COR-L47 (cell line): ENCODE measurements around the gene CCDC116.
"Not testable (repeated sequence)": the region's sequence is repeated elsewhere in the genome, so short reads cannot be mapped to it uniquely, and the experiment has no call there.

Experiments used
- DNase-seq: peaks from one replicate; lab custom pipeline; 2025; lab: John Stamatoyannopoulos, UW

CCDC116 gene

DNA sequence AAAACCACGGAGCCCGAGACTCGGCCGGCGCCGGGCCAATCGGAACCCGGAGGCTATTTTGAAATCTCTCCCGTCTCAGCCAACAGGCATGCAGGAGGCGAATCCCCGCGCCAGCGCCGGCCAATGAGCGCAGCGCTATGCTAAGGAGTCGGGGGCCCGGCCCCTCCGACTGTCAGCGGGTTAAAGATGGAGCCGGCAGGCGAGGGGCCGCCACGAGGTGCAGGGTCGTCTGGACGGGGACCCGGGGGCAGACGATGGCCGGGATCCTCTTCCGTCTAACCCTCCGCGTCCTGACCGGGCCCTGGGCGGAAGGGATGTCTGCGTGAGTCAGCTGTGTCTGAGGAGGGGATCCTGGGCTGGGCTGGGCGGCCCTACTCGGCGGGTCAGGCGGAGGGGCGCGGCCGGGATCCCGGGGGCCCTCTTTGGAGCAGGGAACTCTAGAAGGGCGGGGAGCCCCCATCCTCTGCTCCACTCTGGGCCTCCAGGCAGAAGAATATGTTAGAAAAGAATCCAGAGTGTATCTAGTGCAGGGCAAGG lies 19.5 kb downstream of the CCDC116 start:
- peak; percentile 93 for DNase-seq

DNA sequence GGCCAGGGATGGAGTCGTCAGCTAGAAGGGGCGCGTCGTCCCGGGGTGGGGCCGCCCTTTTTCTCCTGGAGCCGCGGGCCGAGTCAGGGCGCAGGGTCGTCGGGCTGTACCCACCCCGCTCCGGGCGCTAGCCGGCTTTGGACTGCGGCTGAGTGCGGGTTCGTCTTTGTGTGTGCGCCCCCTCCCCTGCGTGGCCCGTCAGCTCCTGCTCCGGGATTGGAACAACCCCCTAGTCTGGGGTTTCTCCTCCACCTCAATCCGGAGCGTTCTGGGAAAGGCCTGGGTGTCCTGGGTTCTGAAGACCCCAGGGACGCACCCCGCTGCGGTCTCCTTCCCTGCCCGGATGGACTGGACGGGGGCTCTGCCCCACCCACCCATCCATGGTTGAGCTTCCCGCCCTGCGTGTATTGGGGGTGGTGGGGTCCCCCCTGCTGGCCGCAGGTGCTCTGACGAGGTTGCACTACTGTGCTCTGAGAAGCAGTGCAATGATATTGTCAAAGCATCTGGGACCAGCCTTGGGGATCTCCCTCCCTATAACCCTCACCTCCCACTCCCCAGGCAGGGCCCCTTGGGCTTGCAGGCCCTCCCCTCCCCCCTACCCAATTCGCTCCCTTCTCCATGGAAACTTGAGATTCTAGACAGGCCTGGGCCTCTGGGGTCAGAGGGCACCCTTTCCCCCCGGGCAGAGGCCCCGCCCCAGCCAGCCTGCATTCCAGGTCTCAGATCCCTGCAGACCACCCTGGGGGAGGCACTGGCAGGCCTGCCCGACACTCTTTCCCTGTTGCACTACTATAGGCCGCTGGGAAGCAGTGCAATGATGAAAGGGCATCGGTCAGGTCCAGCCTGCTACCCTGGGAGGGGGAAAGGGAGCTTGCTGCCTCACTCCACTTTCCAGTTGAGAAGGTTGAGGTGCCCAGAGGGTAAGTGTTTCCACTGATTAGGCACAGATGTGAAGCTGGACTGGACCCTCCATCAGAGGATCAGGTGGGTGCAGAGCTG lies 20.3 kb downstream of the CCDC116 start:
- DNase-seq, result peak; percentile 16

DNA sequence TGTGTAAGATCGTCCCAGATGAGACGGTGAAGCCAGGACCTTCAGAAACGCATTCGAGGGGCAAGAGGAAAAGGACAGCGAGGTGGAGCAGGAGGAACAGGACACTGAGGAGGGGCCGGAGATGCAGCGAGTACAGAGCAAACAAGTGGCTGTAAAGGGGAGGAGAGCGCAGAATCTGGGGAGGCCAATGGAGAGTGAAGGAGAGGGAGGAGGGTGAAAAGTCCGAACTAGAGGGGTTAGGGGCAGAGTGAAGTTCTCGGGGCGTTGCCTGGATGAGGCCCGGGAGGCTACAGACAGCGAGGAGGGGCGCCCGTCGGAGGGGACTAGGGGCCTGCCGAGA lies 24.4 kb downstream of the CCDC116 start:
- DNase-seq, result no peak

DNA sequence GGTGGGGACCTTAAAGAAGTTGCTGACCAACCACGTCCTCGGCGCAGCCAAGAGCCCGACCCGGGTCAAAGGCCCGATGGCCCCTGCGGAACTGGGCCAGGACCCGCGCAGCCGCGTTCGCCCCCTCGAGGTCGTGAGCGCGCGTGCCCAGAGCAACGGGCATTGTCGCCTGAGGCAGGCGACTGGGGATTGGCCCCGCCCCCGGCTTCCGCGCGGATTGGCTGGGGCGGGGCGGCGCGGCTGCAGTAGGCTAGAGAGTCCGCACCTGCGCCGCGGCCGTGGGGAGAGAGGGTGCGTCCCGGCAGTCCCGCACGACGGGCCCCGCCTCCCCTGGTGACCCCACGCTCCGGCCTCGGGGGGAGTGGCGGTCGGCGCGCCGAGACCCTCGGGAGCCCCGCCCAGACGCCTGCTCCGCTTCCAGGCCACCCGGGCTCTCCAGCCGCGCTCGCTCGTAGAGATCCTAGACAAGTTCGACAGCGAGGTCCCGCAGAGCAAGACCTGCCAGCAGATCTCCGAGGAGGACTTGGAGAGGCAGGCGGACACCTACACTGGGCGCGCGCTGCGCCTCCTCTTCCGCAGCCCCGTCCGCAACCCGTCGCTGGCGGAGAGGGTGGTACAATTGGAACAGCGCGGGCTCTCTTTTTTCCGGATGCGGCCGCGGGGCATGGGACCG lies 24.9 kb downstream of the CCDC116 start:
- peak; percentile 89 for DNase-seq

DNA sequence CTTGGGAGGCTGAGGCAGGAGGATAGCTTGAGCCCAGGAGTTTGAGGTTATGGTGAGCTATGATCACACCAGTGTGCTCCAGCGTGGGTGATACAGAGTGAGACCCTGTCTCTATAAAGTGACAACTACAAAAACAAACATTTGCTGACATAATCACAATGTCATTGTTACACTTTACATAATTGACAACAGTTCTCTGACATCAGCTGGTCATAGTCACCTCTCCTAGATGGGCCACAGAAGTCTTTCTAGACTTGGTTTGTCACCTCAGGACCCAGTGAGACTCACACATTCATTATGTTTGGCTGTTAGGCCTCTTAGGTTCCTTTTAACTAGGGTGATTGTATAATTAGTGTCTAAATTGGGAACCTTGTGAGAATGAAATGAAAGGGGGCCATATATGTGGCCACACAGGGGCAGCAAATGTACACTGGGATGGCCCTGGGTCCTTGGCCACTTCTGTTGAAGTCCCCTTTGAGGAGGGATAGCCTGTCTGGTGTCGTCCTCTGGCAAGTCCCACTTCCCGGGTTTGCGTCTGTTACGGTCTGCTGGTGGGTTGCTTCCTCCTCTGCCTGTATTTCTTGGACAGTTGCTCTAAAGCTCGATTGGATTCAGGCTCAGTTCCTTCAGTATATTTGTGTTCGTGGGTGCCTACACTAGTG lies 27.4 kb downstream of the CCDC116 start:
- DNase-seq, result no peak

DNA sequence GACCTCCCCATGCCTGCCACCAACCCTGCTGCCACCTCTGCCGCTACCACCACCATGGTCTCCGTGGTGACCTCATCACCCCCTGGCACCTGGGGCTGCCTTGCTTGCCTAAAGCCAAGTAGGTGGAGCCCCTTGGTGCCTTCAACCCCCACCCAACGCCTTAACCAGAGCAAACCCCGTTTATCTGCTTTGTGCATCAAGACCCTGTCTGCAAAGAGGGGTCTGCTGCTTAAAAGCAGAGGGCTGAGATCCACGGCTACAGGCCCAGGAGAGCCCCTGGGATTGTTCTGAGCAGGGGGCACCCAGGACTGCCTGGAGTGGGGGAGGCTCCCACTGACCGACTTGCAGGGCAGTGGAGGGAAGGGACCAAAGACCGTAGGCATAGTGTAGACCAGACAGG lies 28.3 kb downstream of the CCDC116 start:
- DNase-seq, result no peak

DNA sequence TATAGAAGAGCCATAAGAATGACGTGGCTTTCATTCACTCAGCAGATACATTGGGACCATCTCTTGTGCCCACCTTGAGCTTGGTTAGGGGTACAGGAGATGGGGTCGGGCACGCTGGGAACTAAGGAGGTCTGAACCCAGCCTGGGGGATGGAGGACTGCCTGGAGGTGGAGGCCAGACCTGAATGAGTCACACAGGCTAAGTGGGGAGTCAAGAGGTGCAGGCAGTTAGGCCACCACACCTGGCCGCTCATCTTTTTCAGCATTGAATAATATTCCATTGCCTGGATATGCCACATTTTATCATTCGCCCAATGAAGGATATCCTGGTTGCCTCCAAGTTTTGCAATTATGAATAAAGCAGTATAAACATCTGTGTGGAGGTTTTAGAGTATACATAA lies 29.4 kb downstream of the CCDC116 start:
- no peak for DNase-seq

DNA sequence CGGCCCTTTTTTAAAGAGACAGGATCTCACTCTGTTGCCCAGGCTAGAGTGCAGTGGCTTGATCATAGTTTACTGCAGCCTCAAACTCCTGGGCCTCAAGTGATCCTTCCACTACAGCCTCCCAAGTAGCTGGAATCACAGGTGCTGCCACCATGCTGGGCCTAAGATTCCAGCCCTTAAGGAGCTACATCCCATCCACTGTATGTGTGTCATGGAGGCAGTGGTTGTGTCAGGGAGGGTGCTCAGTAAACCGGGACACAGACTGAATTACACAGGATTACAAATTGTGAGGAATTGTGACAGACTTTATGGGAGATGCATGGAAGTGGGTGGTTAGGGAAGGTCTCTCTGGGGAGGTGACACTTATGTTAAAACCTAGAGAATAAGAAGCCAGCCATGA lies 31.2 kb downstream of the CCDC116 start:
- DNase-seq, result no peak

DNA sequence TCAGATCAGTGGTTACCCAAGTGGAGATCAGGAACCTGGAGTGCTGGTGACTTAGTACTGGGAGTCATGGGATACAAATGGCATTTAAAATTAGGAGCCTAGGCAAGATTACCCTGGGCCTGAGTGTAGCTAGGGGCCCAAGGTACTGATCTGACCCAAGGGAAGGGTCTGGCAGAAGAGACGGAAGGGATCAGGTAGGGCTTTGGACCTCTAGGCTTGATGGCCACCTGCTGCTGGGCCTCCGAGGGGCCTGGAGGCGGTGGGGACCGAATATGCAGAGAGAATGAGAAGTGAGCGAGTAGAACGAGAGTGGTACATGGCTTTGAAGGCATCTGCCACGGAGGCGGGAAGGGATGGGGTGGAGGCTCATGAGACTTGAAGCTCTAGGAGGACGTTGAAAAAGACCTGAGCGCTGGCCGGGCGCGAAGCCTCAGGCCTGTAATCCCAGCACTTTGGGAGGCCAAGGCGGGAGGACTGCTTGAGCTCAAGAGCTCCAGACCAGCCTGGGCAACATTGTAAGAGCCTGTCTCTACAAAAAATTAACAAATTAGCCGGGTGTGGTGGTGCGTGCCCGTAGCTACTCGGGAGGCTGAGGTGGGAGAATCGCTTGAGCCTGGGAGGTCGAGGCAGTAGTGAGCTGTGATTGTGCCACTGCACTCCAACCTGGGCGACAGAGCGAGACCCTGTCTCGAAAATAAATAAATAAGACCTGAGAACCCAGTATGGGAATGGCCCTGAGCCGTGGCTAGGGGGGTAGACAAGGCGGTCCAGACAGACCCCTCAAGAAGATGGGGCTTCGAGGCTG lies 32.7 kb downstream of the CCDC116 start:
- DNase-seq, result no peak

DNA sequence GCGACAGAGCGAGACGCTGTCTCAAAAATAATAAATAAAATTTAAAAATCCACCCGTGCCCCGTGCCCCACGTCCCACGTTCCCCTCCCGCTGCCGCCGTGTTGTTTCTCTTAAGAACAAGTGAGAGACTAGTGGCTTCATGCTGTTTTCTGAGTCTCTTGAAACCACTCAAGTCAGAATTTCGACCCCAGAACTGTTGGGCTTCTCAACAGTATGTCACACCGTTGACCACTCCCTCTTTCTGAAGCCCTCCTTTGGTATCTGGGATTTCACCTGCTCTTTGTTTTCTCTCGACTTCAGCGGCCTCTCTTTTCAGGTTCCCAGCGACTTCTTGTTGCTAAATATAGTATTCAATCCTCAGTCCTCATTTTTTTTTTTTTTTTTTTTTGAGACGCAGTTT lies 34.2 kb downstream of the CCDC116 start:
- no peak for DNase-seq

DNA sequence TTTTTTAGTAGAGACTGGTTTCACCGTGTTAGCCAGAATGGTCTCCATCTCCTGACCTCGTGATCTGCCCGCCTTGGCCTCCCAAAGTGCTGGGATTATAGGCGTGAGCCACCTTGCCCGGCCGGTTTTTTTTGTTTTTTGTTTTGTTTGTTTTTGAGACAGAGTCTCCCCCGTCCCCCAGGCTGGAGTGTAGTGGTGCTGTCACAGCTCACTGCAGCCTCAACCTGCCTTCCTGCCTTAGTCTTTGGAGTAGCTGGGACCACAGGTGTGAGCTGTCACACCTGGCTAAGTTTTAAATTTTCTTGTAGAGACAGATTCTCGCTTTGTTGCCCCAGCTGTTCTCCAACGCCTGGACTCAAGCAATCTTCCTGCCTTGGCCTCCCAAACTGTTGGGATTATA lies 36.5 kb downstream of the CCDC116 start:
- no peak for DNase-seq

DNA sequence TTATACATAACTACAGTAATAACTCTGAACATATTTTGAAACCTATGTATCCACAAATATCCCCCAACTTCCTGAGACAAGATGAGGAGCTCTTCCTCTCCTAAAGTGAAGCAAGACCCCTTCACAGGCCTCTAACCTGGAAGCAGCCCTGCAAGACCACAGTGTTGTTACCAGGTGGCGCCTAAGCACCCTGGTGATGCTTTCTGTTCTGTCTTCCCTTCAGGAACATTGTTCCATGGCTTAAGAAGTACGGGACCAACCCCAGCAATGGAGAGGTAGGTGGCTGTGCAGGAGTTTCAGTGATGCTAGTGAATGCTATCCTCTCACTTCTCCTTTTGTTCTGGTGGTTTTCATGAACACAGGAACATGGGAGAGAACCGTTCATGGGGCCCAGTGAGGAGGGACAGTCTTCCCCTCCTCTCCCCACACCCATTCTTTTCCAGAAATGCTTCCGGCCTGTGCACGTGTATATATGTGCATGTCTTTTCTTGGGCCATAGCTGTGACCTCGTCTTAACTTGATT lies 39.6 kb downstream of the CCDC116 start:
- no peak for DNase-seq

DNA sequence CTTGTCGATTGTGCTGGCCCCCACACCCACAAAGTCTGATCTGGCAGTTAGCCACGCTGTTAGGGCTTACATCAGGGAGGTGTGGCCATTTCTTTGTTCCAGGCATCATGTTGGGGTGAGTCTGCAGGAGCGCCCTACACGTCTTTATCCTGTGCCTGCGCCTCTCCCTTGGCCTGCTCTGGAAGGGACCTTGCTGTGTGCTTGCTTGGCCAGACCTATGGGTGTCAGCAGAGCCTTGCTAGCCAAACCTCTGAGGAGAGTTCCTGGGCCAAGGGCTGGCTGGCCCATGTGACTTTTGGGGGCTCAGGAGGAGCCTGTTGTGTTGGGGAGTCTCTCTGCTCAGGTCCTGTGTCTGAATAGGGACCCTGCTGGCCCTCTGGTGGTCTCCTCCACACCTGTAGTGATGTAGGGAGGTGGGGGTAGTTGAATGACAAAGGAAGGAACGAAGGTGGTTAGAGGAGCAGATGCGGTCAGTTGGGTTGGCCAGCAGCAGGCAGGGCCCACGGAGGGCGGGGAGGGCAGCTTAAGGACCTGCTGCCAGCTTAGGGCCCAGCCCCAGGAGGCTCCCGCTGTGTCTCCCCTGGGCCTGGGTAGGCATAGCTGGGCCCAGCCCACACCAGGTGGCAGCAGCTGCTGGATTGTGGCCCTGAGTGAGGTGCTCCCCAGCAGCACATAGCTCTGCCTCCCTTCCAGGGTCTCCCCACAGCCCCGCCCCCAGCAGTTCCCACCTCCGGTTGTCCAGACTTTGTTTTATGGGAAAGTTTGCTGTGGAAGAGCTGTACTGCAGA lies 41.2 kb downstream of the CCDC116 start:
- no peak for DNase-seq

DNA sequence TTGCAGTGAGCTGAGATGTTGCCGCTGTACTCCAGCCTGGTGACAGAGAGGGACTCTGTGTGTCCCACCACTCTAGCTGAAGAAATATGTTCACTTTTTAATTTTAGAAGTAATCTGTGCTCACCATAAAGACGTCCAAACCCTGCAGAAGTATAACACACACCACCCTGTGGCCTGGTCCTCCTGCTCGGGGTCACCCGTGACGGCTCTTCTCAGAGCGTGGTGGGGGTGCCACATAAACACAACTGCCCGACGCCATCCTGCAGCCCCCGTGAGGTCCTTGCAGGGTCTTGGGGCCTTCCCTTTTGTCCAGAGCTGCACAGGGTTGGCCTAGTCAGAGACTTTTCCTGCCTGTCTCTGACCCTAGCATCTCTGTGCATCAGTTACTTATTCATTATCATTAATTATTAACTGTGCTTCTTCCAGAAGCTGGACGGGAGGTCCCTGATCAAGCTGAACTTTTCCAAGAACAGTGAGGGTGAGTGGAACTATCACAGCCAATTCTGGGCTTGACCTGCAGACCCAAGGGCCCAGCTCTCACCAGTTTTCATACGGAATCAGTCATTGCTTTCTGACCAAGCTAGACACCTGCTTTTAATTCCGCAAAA lies 42.2 kb downstream of the CCDC116 start:
- DNase-seq, result no peak

DNA sequence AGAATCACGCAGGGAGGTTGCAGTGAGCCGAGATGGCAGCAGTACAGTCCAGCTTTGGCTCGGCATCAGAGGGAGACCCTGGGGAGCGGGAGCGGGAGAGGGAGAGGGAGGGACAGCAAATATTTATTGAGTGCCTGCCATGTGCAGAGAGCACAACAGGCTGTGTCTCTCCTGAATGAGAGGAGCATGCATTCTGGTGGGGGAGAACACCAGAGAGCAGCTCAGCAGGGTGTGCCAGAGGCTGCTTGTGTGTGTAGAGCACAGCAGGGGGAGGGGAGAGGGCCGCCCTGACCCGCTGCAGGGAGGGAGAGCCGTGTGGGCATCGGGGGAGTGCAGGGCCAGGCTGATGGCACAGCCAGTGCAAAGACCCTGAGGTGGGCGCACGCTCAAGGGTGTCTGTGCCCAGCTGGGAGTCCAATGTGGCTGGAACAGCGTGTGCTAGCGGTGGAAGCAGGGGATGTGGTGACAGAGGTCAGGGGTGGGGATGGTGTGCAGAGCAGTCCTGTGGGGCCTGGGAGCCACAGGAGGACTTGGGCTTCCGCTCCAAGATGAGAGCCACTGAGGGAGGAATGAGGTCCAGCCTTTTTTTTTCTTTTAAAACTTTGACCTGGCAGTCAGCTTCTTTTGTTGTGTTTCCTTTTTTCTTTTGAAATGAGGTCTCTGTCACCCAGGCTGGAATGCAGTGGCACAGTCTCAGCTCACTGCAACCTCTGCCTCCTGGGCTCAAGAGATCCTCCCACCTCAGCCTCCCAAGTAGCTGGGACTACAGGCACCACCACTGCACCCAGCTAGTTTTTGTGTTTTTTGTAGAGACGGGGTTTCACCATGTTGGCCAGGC lies 45.3 kb downstream of the CCDC116 start:
- DNase-seq, result peak; percentile 84

DNA sequence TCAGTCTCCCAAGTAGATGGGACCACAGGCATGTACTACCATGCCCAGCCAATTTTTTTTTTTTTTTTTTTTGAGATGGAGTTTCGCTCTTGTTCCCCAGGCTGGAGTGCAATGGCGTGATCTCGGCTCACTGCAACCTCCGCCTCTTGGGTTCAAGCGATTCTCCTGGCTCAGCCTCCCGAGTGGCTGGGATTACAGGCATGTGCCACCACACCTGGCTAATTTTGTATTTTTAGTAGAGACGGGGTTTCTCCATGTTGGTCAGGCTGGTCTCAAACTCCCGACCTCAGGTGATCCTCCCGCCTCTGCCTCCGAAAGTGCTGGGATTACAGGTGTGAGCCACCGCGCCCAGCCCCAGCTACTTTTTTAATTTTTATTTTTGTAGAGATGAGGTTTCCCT lies 46.3 kb downstream of the CCDC116 start:
- not testable (repeated sequence) for DNase-seq

DNA sequence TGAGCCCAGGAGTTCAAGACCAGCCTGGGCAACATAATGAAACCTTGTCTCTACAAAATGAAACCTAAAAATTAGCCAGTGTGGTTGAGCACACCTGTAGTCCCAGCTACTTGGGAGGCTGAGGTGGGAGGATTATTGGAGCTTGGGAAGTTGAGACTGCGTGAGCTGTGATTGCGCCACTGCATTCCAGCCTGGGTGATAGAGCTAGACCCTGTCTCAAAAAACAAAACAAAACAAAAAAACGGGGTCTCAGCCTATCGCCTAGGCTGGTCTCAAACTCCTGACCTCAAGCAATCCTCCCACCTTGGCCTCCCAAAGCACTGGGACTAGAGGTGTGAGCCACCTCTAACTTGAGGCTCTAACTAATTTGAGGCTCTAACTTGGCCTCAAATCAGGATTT lies 46.8 kb downstream of the CCDC116 start:
- no peak for DNase-seq

DNA sequence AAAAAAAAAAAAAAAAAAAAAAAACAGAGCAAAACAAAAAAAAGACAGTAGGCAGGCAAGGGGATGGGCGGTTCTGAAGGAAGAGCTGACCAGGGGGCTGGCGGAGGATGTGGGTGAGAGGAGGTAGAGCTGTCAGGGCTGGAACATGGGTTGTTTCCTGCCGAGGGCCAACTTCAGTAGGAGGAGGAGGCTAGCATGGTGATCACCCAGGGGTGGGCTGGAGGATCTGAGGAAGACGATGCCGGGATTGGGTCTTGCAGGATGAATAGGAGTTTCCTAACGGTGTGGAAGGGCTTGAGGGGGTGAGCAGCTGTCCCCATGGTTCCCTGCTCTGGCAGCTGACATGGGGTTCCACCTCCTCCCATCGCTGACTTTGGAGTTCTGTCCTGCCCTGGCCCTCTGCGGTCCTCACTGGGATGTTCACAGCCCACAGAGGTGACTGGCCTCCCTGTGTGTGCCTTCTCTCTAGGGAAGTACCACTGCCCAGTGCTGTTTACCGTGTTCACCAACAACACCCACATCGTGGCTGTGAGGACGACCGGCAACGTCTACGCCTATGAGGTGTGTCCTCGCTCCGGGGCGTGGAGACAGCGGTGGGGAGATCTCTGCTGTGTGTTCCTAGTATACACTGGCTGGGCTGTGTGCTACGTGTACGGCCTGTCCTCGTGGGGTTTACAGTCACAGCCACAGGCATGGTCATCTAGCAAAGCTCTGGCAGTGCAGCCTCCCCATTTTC lies 48.4 kb downstream of the CCDC116 start:
- DNase-seq, result no peak
